ENCODE measurements around the gene CDK15.

- TF ChIP-seq POLR2AphosphoS5 (IDR thresholded peaks at IDR 0.05; ENCODE audit: borderline replicate concordance, low read depth, low read length) (no peak), EZH2 (IDR thresholded peaks at IDR 0.05) (no peak)
Observed at GRCh38 chr2:201854841-201855240, 48.5 kb downstream of the CDK15 start.
